HCT116 (cell line): ENCODE measurements around the gene SEMA6B. TPM values are rescaled to one million over a fixed set of nuclear protein-coding genes. Genes with fewer than 3 reads are reported as not detected.
A peak's percentile ranks its signal among the peaks of the same experiment; 100 is the strongest.

Source experiments
- ATAC-seq: fragments of 200-7000 bp; cut with Tn5 transposase; 2 replicates; pipeline ENCODE4 v1.9.1; 2020; ENCODE audit warnings: mild to moderate bottlenecking, moderate library complexity
- BruUV-seq: library from RNA; stranded (reverse); fragments of 400-500 nt; replicated peaks from 2 replicates; lab custom pipeline; 2021; lab: Mats Ljungman, UMichigan
- CTCF ChIA-PET: fragments of 300-600 bp; sonication (Branson Sonifier 250); formaldehyde crosslinking; loops from one replicate; lab custom pipeline; 2021; ENCODE audit warnings: antibody characterized with exemption; lab: Charles Lee
- POLR2A ChIA-PET: fragments of 300-600, 350-600 bp; sonication (Branson Sonifier 250); formaldehyde crosslinking; loops from one replicate; lab custom pipeline; 2021; ENCODE audit warnings: antibody characterized with exemption; lab: Charles Lee
- RAD21 ChIA-PET, 2 experiments: fragments of 300-600 bp; sonication (Branson Sonifier 250); formaldehyde crosslinking; loops; one replicate each; lab custom pipeline; 2023; ENCODE audit warnings: low total read pairs in 2 of 2; ENCODE audit not compliant: uncharacterized antibody in 2 of 2, unreplicated experiment in 2 of 2, low non-redundant PET in 1 of 2; lab: Charles Lee
- DNase-seq: peaks from one replicate; pipeline ENCODE4 v3.0.0-alpha.2; 2010; ENCODE audit warnings: low read depth, low spot score
- H2AFZ ChIP-seq: fragments of 200-600 bp; shearing (Covaris generic), sonication (generic); 2 replicates; pipeline ENCODE4 v1.6.1; 2017; ENCODE audit warnings: low read depth, mixed run types, mixed read lengths, antibody characterized with exemption, low read length; ENCODE audit not compliant: poor library complexity, severe bottlenecking
- H3K27ac ChIP-seq: 2 replicates; pipeline ENCODE4 v1.5.1; 2012; ENCODE audit warnings: low read depth, low read length
- H3K27me3 ChIP-seq: fragments of 200-600 bp; sonication (generic); 2 replicates; pipeline ENCODE4 v1.6.1; 2016; ENCODE audit warnings: mixed run types, low read length, mixed read lengths; ENCODE audit not compliant: insufficient read depth
- H3K36me3 ChIP-seq, 2 experiments: fragments of 200-500 bp in 1 of 2; fragments of 200-600 bp in 1 of 2; sonication (Bioruptor generic) in 1 of 2; sonication (generic) in 1 of 2; 2 replicates each; pipeline versions ENCODE4 v1.5.1 to v1.6.1; 2014 to 2016; ENCODE audit warnings: low read length in 2 of 2, inconsistent platforms in 1 of 2, mixed read lengths in 1 of 2, mixed run types in 1 of 2; ENCODE audit not compliant: insufficient read depth in 2 of 2, control insufficient read depth in 1 of 2
- H3K4me1 ChIP-seq, 2 experiments: fragments of 200-600 bp in 1 of 2; sonication (generic) in 1 of 2; 2 replicates each; pipeline versions ENCODE4 v1.5.1 to v1.6.1; 2012 to 2017; ENCODE audit warnings: low read length in 2 of 2, inconsistent platforms in 1 of 2, mild to moderate bottlenecking in 1 of 2, mixed read lengths in 1 of 2, mixed run types in 1 of 2, moderate library complexity in 1 of 2; ENCODE audit not compliant: insufficient read depth in 2 of 2, control insufficient read depth in 1 of 2
- H3K4me2 ChIP-seq: fragments of 200-600 bp; sonication (generic); 2 replicates; pipeline ENCODE4 v1.6.1; 2017; ENCODE audit warnings: mixed run types, low read length, mixed read lengths
- H3K4me3 ChIP-seq, 2 experiments: fragments of 200-600 bp in 1 of 2; sonication (generic) in 1 of 2; replicated peaks in 1 of 2; 2 replicates each; pipeline ENCODE4 v1.5.1; 2011 to 2016; ENCODE audit warnings: low read length in 2 of 2, control low read depth in 1 of 2, low read depth in 1 of 2, mild to moderate bottlenecking in 1 of 2, mixed read lengths in 1 of 2, mixed run types in 1 of 2
- H3K79me2 ChIP-seq: fragments of 200-600 bp; sonication (generic); 2 replicates; pipeline ENCODE4 v1.6.1; 2017; ENCODE audit warnings: mild to moderate bottlenecking, mixed run types, low read length, moderate library complexity, mixed read lengths; ENCODE audit not compliant: insufficient read depth
- H3K9ac ChIP-seq: fragments of 200-600 bp; sonication (generic); 2 replicates; pipeline ENCODE4 v1.6.1; 2016; ENCODE audit warnings: low read length, mixed read lengths
- H3K9me2 ChIP-seq: fragments of 200-600 bp; sonication (generic), shearing (Covaris generic); 2 replicates; pipeline ENCODE4 v1.6.1; 2017; ENCODE audit warnings: mixed run types, mild to moderate bottlenecking, moderate library complexity; ENCODE audit not compliant: insufficient read depth
- H3K9me3 ChIP-seq, 2 experiments: fragments of 200-500 bp in 1 of 2; fragments of 200-600 bp in 1 of 2; sonication (Bioruptor generic) in 1 of 2; sonication (generic) in 1 of 2; 2 replicates each; pipeline ENCODE4 v1.6.1; 2014 to 2017; ENCODE audit warnings: low read length in 2 of 2, mixed read lengths in 2 of 2, inconsistent platforms in 1 of 2, low read depth in 1 of 2, mild to moderate bottlenecking in 1 of 2, mixed run types in 1 of 2, moderate library complexity in 1 of 2; ENCODE audit not compliant: control insufficient read depth in 1 of 2, insufficient read depth in 1 of 2
- H4K20me1 ChIP-seq: fragments of 200-600 bp; sonication (generic), shearing (Covaris generic); 2 replicates; pipeline ENCODE4 v1.6.1; 2017; ENCODE audit warnings: mixed run types, mild to moderate bottlenecking, moderate library complexity; ENCODE audit not compliant: insufficient read depth
- ATF3 ChIP-seq: IDR thresholded peaks from 2 replicates; pipeline ENCODE4 v1.6.1; 2012
- CBX3 ChIP-seq: IDR thresholded peaks from 2 replicates; pipeline ENCODE4 v1.6.1; 2012; ENCODE audit warnings: low read depth
- EZH2phosphoT487 ChIP-seq: fragments of 200-600 bp; IDR thresholded peaks from 2 replicates; pipeline ENCODE4 v1.6.1; 2018; ENCODE audit warnings: antibody characterized with exemption, borderline replicate concordance
- POLR2AphosphoS5 ChIP-seq: IDR thresholded peaks from 2 replicates; pipeline ENCODE4 v1.6.1; 2011; ENCODE audit warnings: mild to moderate bottlenecking, low read depth, low read length, moderate library complexity
- RAD21 ChIP-seq: IDR thresholded peaks from 2 replicates; pipeline ENCODE4 v1.6.1; 2012; ENCODE audit warnings: low read depth, mild to moderate bottlenecking
- SP1 ChIP-seq: IDR thresholded peaks from 2 replicates; pipeline ENCODE4 v1.6.1; 2012; ENCODE audit warnings: low read depth
- ZBTB33 ChIP-seq: IDR thresholded peaks from 2 replicates; pipeline ENCODE4 v1.6.1; 2011; ENCODE audit warnings: mild to moderate bottlenecking, low read length, moderate library complexity; ENCODE audit not compliant: insufficient replicate concordance; ENCODE audit errors: extremely low read depth
- ZFX ChIP-seq: fragments of 450-650 bp; IDR thresholded peaks from 2 replicates; pipeline ENCODE4 v1.6.1; 2017
- intact Hi-C: fragments of 100-400 bp; cut with micrococcal nuclease; formaldehyde crosslinking; loops from 2 replicates; pipeline ENCODE4 v1.10.0; 2022
- total RNA-seq: library from RNA; stranded (reverse); gene quantifications from one replicate; pipeline ENCODE4 v1.2.1, GENCODE V29; 2021; ENCODE audit not compliant: unreplicated experiment

SEMA6B gene
- total RNA-seq, 1 experiment from 2014 or later = 58.4 TPM

- BruUV-seq = no TSS peak
- peaks cover 18 to 49% of the 10 kb centered on the region in 2 experiments; a peak in 3 of 4 replicates for H3K4me1 ChIP-seq
- peak overlapping the region; percentile 63 to 64 for H3K4me3 ChIP-seq
- H3K9ac ChIP-seq = peak overlapping the region; percentile 47
- no peaks in the 10 kb centered on the region for H3K27me3 ChIP-seq
- ChIA-PET RAD21 (no interaction called here), POLR2A (interaction anchor here (1.3 kb wide), 1 partner anchor 13 kb away, joined by 4 read pairs; no protein-coding TSS in a partner anchor), CTCF (interaction anchor here (1.2 kb wide), 1 partner anchor 8 kb away, joined by 6 read pairs; no protein-coding TSS in a partner anchor)
- no peak for DNase-seq
- peak overlapping the region; percentile 55; the same call in 1 of the 2 replicates for H3K27ac ChIP-seq
- H3K36me3 ChIP-seq = no peaks in the 10 kb centered on the region
- peak; percentile 57 for ATAC-seq
- H3K4me2 ChIP-seq = peak overlapping the region; percentile 98
- no peaks in the 10 kb centered on the region for H3K9me2 ChIP-seq
- intact Hi-C loops = no loop called here
- TF ChIP-seq CBX3 (0 out of 2 replicates have a peak, but pooled peaks have one; percentile 19), EZH2phosphoT487 (no peak), ATF3 (no peak), SP1 (peak; percentile 63), ZBTB33 (no peak), ZFX (0 out of 2 replicates have a peak, but pooled peaks have one; percentile 20), POLR2AphosphoS5 (peak; percentile 47; the same call in 1 of the 2 replicates), RAD21 (no peak)
- H3K79me2 ChIP-seq = peaks cover 12% of the 10 kb centered on the region
- no peaks in the 10 kb centered on the region for H3K9me3 ChIP-seq
- H4K20me1 ChIP-seq = no peaks in the 10 kb centered on the region
- H2AFZ ChIP-seq = peak overlapping the region; percentile 67
Observed at GRCh38 chr19:4583961-4584669, 24.6 kb upstream of the SEMA6B start.
